IMR-90 (cell line): Measurements from ENCODE around the gene DHRS4. TPM values are rescaled to one million over a fixed set of nuclear protein-coding genes. Genes with fewer than 3 reads are reported as not detected.
"Not testable (repeated sequence)": the region's sequence is repeated elsewhere in the genome, so short reads cannot be mapped to it uniquely, and the experiment has no call there.

ENCODE experiments used
- ATAC-seq: fragments of 200-7000 bp; cut with Tn5 transposase; 2 replicates; pipeline ENCODE4 v1.9.1; 2020; ENCODE audit warnings: low read depth, mild to moderate bottlenecking, moderate library complexity
- BruUV-seq: library from RNA; stranded (reverse); fragments of 400-500 nt; replicated peaks from 2 replicates; lab custom pipeline; 2021; lab: Mats Ljungman, UMichigan
- CTCF ChIA-PET: fragments of 300-600 bp; formaldehyde crosslinking; extraction: SDS; loops from one replicate; lab custom pipeline; 2021; ENCODE audit warnings: antibody characterized with exemption; lab: Yijun Ruan, JAX
- POLR2A ChIA-PET: fragments of 300-600 bp; sonication (Branson Sonifier 250); formaldehyde crosslinking; loops from one replicate; lab custom pipeline; 2022; ENCODE audit warnings: antibody characterized with exemption; ENCODE audit not compliant: unreplicated experiment; lab: Charles Lee
- DNase-seq: peaks from one replicate; pipeline ENCODE4 v3.0.0; 2013
- H2AFZ ChIP-seq: replicated peaks from 2 replicates; pipeline ENCODE3; 2013; ENCODE audit warnings: low read length, mild to moderate bottlenecking; ENCODE audit not compliant: poor library complexity
- H2AK5ac ChIP-seq: 2 replicates; pipeline ENCODE4 v1.6.1; 2013; ENCODE audit warnings: low read depth, low read length, inconsistent platforms
- H2AK9ac ChIP-seq: replicated peaks from 2 replicates; pipeline ENCODE3; 2013; ENCODE audit warnings: mild to moderate bottlenecking, low read depth, low read length, moderate library complexity; ENCODE audit not compliant: poor library complexity
- H2BK120ac ChIP-seq: 2 replicates; pipeline ENCODE4 v1.6.1; 2013; ENCODE audit warnings: low read depth, low read length, inconsistent platforms
- H2BK15ac ChIP-seq: 3 replicates; pipeline ENCODE4 v1.6.1; 2013; ENCODE audit warnings: low read depth, low read length, inconsistent platforms
- H2BK20ac ChIP-seq: 2 replicates; pipeline ENCODE4 v1.6.1; 2013; ENCODE audit warnings: low read depth, mild to moderate bottlenecking, inconsistent platforms, low read length, moderate library complexity
- H2BK5ac ChIP-seq: 2 replicates; pipeline ENCODE4 v1.6.1; 2013; ENCODE audit warnings: mild to moderate bottlenecking, low read depth, low read length, inconsistent platforms; ENCODE audit not compliant: poor library complexity, severe bottlenecking
- H3K14ac ChIP-seq: replicated peaks from 2 replicates; pipeline ENCODE4 v1.6.1; 2013; ENCODE audit warnings: low read depth, low read length, inconsistent platforms
- H3K18ac ChIP-seq: 2 replicates; pipeline ENCODE4 v1.6.1; 2013; ENCODE audit warnings: low read depth, low read length, control low read depth
- H3K23ac ChIP-seq: 2 replicates; pipeline ENCODE4 v1.6.1; 2013; ENCODE audit warnings: low read depth, low read length, inconsistent platforms
- H3K27ac ChIP-seq: 2 replicates; pipeline ENCODE4 v1.5.1; 2013; ENCODE audit warnings: mild to moderate bottlenecking, control low read depth, low read length; ENCODE audit not compliant: insufficient read depth
- H3K27me3 ChIP-seq: 2 replicates; pipeline ENCODE4 v1.6.1; 2013; ENCODE audit warnings: low read length; ENCODE audit not compliant: control insufficient read depth, insufficient read depth
- H3K36me3 ChIP-seq: 2 replicates; pipeline ENCODE4 v1.6.1; 2013; ENCODE audit warnings: low read length, mixed read lengths; ENCODE audit not compliant: control insufficient read depth, insufficient read depth
- H3K4ac ChIP-seq: 2 replicates; pipeline ENCODE4 v1.6.1; 2013; ENCODE audit warnings: low read depth, low read length, inconsistent platforms
- H3K4me1 ChIP-seq: 2 replicates; pipeline ENCODE4 v1.6.1; 2013; ENCODE audit warnings: low read length, mixed read lengths; ENCODE audit not compliant: control insufficient read depth, insufficient read depth
- H3K4me2 ChIP-seq: 2 replicates; pipeline ENCODE4 v1.6.1; 2013; ENCODE audit warnings: low read depth, mild to moderate bottlenecking, control low read depth, low read length, moderate library complexity
- H3K4me3 ChIP-seq: 2 replicates; pipeline ENCODE4 v1.5.1; 2013; ENCODE audit warnings: low read depth, mild to moderate bottlenecking, control low read depth, low read length, moderate library complexity; ENCODE audit not compliant: insufficient read depth
- H3K56ac ChIP-seq: 2 replicates; pipeline ENCODE4 v1.6.1; 2013; ENCODE audit warnings: low read length, inconsistent platforms; ENCODE audit not compliant: insufficient read depth; ENCODE audit errors: extremely low read depth
- H3K79me1 ChIP-seq, 2 experiments: 2 replicates each; pipeline ENCODE4 v1.6.1; 2013; ENCODE audit warnings: low read length in 2 of 2, inconsistent platforms in 1 of 2, low read depth in 1 of 2
- H3K9ac ChIP-seq: 2 replicates; pipeline ENCODE4 v1.6.1; 2013; ENCODE audit warnings: low read depth, low read length, control low read depth
- H3K9me1 ChIP-seq: 2 replicates; pipeline ENCODE4 v1.6.1; 2013; ENCODE audit warnings: low read length, inconsistent platforms; ENCODE audit not compliant: insufficient read depth
- H3K9me3 ChIP-seq: 2 replicates; pipeline ENCODE4 v1.6.1; 2013; ENCODE audit warnings: low read length; ENCODE audit not compliant: control insufficient read depth, insufficient read depth
- H4K20me1 ChIP-seq: 2 replicates; pipeline ENCODE4 v1.6.1; 2013; ENCODE audit warnings: low read length, inconsistent platforms; ENCODE audit not compliant: insufficient read depth
- H4K5ac ChIP-seq: 2 replicates; pipeline ENCODE4 v1.6.1; 2013; ENCODE audit warnings: mild to moderate bottlenecking, low read depth, low read length, control low read depth
- H4K8ac ChIP-seq, 2 experiments: 2 replicates each; pipeline ENCODE4 v1.6.1; 2013; ENCODE audit warnings: low read depth in 2 of 2, low read length in 2 of 2, control low read depth in 1 of 2, inconsistent platforms in 1 of 2
- H4K91ac ChIP-seq: 2 replicates; pipeline ENCODE4 v1.6.1; 2013; ENCODE audit warnings: low read depth, low read length, inconsistent platforms; ENCODE audit not compliant: insufficient read depth
- whole genome bisulfite sequencing, 2 experiments: methylation state at CpG; one replicate each; pipeline versions ENCODE4 v1.1.5 to v1.1.7; 2013; ENCODE audit warnings: missing lambda C conversion rate in 2 of 2; ENCODE audit not compliant: insufficient read length in 1 of 2; ENCODE audit errors: extremely low coverage in 2 of 2; 5-methylcytosine and 5-hydroxymethylcytosine counted together
- dilution Hi-C: fragments of 300-500 bp; cut with HindIII; formaldehyde crosslinking; loops from one replicate; pipeline ENCODE4 v1.14.3; 2018; ENCODE audit warnings: low sequenced_read_pairs; ENCODE audit not compliant: unreplicated experiment
- in situ Hi-C: fragments of 300-500 bp; cut with MboI; formaldehyde crosslinking; loops from 3 replicates; pipeline ENCODE4 v1.14.3; 2019; ENCODE audit warnings: low sequenced_read_pairs, inconsistent platforms, mixed read lengths
- intact Hi-C: fragments of 100-400 bp; cut with micrococcal nuclease; formaldehyde crosslinking; loops from 2 replicates; pipeline ENCODE4 v1.10.0; 2022
- polyA plus RNA-seq, 3 experiments: library from polyadenylated mRNA; depleted of rRNA; stranded (reverse); fragments of >200 nt; gene quantifications; 2 replicates each; pipeline ENCODE4 v1.2.3, GENCODE V29; 2012; ENCODE audit warnings: low replicate concordance in 1 of 3
- total RNA-seq: library from RNA; depleted of rRNA; stranded (reverse); fragments of >200 nt; gene quantifications from 2 replicates; pipeline ENCODE4 v1.2.3, GENCODE V29; 2012

The DHRS4 gene
- total and polyA plus RNA-seq, 2 of the 4 experiments (the other 2 are of a cell fraction): 43.2 to 51.8 TPM

DNA sequence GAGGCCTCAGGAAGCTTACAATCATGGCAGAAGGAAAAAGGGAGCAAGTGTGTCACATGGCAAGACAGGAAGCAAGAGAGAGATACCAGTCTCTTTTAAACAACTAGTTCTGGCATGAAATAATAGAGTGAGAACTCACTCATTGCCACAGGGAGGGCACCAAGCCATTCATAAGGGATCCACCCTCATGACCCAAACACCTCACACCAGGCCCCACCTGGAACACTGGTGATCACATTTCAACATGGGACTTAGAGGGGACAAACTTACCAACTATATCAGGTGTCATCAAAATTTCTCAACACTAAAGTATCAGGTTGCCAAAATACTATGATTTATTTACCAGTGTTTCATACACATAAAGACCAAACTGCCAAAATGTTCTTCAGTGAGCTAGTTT lies 42.4 kb downstream of the DHRS4 start:
- H3K56ac ChIP-seq, H3K9me1 ChIP-seq, H3K4me2 ChIP-seq, POLR2A ChIA-PET, H4K8ac ChIP-seq, H2BK5ac ChIP-seq, H2BK15ac ChIP-seq, H4K5ac ChIP-seq, BruUV-seq, H4K20me1 ChIP-seq, H3K36me3 ChIP-seq, H3K9ac ChIP-seq, H3K4me3 ChIP-seq, H2AK5ac ChIP-seq, H2AFZ ChIP-seq, intact Hi-C loops, H2AK9ac ChIP-seq, H3K4ac ChIP-seq, H3K18ac ChIP-seq, H3K27ac ChIP-seq, H3K79me1 ChIP-seq, CTCF ChIA-PET, dilution Hi-C loops, H3K27me3 ChIP-seq, H2BK120ac ChIP-seq, H3K9me3 ChIP-seq, H3K14ac ChIP-seq, H4K91ac ChIP-seq, H3K4me1 ChIP-seq, in situ Hi-C loops, H3K23ac ChIP-seq, H2BK20ac ChIP-seq, DNase-seq, ATAC-seq: not testable (repeated sequence)

DNA sequence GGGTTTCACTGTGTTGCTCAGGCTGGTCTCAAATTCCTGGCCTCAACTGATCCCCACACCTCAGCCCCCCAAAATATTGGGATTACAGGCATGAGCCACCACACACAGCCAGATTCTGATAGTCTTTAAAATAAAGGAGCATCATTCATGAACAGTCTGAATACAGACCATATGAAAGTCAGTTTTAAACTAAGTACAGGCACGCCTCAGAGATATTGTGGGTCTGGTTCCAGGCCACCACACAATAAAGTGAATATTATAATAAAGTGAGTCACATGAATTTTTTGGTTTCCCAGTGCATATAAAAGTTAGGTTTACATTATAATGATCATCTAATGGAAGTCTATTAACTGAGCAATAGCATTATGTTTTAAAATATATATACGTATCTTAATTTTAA lies 43.3 kb downstream of the DHRS4 start:
- H2BK5ac ChIP-seq, H2BK20ac ChIP-seq, BruUV-seq, ATAC-seq, H4K20me1 ChIP-seq, H3K14ac ChIP-seq, H3K9ac ChIP-seq, DNase-seq, H2AK9ac ChIP-seq, in situ Hi-C loops, H3K27me3 ChIP-seq, H3K9me1 ChIP-seq, H4K8ac ChIP-seq, H3K4me2 ChIP-seq, H3K56ac ChIP-seq, POLR2A ChIA-PET, H3K9me3 ChIP-seq, H2AK5ac ChIP-seq, H4K5ac ChIP-seq, CTCF ChIA-PET, H3K27ac ChIP-seq, H4K91ac ChIP-seq, dilution Hi-C loops, H2AFZ ChIP-seq, H3K18ac ChIP-seq, H2BK120ac ChIP-seq, H3K4ac ChIP-seq, H3K36me3 ChIP-seq, intact Hi-C loops, H3K79me1 ChIP-seq, H3K4me1 ChIP-seq, H3K23ac ChIP-seq, H3K4me3 ChIP-seq, H2BK15ac ChIP-seq: not testable (repeated sequence)
- no CpG with 5 or more reads among the region's 2 CpGs for WGBS, 2 experiments
